HG03460 (cell line): ENCODE data around the gene KHNYN.
"Not testable (repeated sequence)": the region's sequence is repeated elsewhere in the genome, so short reads cannot be mapped to it uniquely, and the experiment has no call there.

Experiments used
- ATAC-seq: cut with Tn5 transposase; IDR thresholded peaks from one replicate; pipeline ENCODE4 v1.9.1; 2021; ENCODE audit not compliant: unreplicated experiment

Gene KHNYN

DNA sequence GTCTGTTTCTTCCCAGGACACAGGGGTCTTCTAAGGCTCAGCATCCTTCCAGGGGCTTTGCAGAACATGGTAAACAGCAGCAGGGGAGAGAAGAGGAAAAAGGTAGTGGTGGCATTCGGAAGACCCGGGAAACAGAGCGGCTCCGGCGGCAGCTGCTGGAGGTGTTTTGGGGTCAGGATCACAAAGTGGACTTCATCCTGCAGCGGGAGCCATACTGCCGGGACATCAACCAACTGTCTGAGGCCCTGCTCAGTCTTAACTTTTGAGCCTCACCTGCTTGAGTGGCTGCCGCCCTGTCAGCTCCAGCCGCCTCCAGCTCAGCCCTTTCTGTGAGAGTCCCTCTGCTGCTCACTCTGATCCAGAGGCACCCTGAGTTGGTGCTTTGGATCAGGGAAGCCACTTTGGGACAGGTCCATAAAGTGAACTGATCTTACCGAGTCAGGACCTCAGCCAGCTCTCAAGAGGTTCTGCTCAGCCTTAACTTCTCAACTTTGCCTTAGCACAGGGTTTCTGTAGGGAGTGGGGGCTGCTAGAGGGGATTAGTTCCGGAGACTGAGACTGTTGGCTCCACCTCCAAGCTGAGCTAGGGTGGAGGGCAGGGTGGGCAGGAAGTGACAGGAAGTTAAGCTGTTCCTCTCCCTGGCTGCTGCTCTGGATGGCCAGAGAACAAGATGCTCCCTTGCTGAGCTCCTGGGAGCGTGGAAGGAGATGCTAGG is 7.4 kb downstream of the KHNYN start:
- no peak for ATAC-seq

DNA sequence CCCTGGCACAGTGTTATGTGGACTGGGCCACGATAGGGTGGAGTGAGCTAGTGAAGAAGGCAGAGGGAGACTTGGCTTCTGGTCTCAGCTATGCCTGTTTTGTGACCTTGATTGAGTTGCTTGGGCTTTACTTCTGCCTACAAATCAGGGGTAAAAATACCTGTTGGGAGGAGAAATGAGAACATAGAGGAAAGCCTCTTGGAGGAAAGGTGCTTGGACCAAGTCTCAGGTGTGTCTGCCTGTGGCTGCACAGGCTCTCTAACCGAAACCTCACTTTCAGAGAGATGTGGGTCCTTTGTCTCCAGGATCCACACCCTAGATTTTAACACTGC is 7.9 kb downstream of the KHNYN start:
- ATAC-seq: no peak

DNA sequence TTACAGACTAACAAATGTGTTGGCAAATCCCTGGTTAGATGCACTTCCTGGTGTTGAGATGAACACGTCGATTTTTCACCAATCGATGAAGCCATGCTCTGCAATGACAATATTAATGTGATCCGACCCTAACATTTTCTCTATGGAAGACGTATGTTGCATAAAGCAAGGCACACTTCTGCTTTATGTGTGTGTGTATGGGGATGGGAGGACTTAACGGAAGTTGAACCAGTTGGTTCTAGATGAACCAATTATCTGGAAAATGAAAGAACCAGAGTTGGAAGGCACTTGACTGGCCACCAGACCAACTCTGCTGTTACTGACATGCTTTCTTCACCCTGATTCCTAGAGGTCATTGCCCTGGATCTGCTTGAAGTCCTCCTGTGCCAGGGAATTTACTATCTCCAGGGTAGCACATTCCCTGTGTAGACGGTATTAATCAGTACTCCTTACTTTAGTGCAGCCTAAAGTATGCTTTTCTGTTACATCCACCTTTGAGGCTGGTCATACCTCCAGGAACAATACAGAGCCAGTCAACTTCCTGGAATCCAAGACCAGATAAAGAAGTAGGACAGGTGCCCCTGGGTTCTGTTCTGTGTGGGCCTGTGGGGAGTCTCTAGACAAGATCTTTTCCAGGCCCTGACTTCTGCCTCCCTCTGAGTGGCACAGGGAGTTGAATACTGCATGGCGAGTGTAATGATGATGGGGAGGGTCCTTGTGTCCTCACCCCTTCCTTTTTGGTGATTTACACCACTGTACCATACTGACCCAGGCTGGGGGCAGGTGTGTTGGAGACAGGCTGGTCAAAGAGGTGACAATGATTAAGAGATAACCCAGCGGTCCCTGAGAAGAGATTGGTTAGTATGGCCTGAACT is 8.7 kb downstream of the KHNYN start:
- no peak for ATAC-seq

DNA sequence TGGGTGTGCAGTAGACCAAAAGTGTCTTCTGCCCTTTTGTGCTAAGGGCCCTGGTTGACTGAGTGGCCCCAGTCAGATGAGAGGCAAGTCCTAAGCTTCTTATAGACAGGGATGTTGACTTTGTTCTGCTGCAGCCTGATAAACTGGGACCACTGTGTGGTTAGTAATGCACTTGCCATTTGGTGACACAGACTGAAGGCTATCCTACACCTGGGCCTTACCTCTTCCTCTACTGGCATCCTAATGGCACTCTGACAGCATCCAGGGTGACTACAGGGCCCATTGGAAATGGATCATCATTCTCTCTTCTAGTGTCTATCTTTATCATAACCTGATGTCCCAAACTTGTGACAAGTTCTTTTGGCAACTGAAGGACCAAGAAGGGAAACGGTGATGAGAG is 9.5 kb downstream of the KHNYN start:
- no peak for ATAC-seq

DNA sequence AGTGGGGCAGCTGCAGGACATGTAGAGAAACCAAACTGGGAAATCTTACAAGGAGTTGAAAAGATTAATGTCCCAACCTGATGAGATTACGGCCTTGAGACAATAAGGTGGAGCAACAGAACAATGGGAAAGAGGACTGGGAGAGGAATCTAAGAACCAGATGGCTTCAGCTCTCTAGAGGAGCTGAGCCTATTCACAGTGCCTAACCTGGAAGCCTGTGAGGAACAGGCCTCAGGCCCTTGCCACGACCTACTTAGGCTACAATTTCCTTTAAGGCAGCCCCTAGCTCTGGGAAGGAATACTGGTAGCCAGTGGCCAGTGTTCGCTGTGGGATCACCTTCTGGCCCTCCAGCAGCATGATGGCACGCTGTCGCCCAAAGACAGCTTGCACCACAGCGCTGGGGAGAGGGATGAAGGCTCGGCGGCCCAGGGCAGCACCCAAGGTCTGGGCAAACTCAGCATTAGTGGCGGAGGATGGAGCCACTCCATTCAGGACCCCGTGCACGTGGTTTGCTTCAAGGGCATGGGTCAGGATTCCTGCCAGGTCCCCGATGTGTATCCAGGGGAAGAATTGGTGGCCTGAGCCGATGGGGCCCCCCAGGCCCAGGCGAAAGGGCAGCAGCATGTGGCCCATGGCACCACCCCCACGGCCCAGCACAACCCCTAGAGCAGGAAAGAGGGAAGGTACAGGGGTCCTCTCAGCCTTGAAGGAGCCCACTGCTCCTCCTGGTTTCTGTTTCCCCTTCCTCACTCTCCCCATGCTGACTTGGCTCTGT is 10.3 kb downstream of the KHNYN start:
- no peak for ATAC-seq

DNA sequence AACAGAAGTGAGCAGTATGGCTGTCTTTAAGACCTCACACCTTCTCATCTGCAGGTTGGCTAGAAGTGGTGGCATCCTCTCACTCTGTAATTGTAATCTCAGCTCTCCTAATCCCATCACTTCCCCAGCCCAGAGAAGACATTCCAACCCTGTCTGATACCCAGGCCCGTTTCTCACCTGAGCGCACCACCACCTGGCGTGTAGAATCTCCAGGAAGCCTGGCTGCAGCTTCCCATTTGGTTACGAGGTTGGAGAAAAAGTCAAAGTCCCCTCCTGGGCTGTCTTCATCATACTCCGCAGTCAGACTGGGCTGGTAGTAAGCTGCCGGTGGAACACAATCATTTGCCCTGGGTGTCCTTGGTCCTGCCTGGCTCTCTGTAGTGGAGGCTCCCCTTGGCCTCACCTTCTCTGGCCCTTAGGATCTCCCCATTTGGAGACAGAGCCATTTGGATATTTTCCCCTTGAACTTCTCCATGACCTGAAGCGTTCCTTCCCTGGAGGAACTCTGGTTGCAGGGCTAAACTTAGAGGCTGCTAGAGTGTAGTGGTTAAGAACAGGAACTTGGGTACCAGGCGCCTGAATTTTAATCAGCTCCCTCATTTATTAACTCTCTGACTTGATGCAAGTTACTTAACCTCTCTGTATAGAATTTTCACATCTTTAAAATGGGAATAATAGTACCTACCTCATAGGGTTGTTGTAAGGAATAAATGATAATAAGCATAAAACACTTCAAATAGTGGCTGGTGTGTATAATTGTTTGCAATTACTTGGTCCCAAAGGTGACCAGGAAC is 11.0 kb downstream of the KHNYN start:
- ATAC-seq: no peak

DNA sequence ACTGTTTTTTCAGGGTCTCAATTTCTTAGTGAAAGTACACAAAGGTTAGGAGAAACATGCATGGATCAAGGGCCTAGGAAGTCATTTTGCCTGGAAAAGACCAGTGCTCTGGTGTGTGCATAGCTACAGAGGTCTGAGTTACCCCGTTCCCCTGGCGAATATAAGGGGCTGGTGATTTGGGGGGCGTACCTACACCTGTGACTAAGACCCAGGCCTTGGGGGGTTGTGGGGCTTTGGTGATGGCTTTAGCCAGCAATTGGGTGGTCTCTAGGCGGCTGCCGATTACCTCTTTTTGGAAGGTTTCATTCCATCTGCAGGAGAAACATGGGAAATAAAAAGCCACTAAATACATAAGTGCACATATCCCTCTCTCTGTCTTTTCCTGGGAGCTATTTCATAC is 11.7 kb downstream of the KHNYN start:
- ATAC-seq: no peak

DNA sequence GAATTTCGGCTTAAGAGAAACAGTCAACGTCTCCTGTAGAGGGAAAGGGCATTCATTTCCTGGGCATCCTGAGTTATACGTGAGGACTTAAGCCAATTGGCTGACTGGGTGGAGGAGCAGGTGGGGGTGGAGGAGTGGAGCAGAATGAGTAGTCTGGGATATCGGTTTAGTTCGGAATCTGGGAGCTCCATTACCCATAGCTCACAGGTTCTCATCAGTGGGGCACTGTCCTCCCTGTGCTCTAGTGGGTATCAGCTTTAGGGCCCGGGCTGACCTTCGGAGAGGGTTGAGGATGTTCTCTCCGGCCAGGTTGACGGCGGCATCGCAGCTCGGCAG is 12.1 kb downstream of the KHNYN start:
- no peak for ATAC-seq

DNA sequence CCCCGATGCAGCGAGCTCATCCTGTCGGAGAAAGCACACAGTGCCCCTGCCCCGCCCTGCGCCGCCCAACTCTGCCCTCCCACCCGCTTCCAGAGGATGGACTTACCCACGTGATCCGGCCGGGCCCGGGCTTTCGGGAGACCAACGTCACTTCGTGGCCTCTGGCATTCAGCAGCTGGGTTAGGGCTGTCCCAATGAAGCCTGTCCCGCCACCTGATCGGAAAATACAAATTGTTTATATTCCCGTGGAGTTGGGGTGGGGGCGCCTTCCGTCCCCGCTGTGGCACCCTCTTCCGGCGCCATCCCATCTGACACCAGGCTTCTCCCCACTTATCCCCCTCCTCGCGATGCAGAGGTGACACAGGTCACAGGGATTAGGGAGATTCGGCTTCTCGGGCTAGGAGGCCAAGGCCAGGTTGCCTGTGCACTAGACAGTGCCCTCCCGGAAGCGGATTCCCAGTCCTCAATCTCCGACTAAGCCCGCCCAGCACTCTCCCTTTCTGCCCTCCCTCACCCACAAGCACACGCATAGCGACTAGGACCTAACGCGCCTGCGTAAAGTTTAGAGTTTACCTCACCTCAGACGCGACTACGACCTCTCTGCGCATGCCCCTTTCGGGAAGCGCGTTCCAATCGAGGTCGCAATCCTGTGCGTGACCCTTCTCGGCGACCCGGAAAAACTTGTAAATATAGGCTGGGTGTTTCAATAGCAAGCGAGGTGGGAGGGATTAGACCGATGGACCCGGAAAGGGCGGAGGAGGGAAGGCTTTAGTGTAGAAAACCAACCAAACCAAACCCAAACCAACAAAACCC is 12.7 kb downstream of the KHNYN start, which contains the start of gene SDR39U1:
SDR39U1 (minus strand) TSS at position 537 of the 813 bp plus-strand sequence; CDS start at position 530, 7 bp downstream.
- peak; percentile 90 for ATAC-seq

DNA sequence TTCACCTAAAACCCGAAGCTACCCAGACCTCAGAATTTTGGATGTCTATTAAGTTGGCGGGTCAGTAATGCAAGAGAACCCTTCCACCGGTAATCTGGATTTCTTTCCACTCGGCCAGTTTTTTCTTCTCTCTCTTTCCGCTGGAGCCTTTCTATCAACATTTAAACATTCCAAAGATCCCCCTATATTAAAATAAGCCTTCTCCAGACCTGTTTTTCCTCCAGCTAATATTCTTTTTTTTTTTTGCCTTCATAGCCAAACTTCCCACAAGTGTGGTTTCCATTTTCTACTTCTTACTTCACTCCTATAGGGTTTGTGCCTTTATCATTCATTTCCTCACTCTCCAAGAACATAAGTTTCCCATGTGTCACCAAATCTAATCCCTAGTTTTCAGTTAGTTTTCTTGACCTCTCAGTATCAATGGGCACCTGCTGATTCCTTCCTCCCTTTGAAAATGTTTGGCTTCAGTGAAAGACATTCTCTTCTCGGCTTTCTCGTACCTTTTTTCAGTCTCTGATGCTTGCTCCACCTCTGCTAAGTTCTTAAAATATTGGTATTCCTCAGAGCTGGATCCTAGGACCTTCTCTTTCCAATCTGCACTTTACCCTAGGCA is 13.4 kb downstream of the KHNYN start:
- no peak for ATAC-seq

DNA sequence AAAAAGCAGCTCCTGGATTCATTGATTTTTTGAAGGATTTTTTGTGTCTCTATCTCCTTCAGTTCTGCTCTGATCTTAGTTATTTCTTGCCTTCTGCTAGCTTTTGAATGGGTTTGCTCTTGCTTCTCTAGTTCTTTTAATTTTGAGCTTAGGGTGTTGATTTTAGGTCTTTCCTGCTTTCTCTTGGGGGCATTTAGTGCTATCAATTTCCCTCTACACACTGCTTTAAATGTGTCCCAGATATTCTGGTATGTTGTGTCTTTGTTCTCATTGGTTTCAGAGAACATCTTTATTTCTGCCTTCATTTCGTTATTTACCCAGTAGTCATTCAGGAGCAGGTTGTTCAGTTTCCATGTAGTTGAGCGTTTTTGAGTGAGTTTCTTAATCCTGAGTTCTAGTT is 21.1 kb downstream of the KHNYN start:
- ATAC-seq: not testable (repeated sequence)

DNA sequence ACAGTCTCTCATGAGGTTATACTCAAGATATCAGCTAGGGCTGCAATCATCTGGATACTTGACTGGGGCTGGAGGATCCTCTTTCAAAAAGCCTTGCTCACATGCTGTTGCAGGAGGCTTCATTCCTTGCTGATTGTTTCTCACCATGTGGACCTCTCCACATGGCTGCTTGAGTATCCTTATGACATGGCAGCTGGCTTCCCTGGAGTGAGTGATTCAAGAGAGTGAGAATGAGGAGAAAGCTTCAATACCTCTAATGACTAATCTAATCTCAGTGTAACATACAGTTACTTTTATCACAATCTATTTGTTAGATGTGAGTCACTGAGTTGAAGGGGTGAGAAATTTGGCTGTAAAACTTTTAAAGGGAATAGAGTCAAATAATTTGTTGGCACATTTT is 27.2 kb downstream of the KHNYN start:
- no peak for ATAC-seq

DNA sequence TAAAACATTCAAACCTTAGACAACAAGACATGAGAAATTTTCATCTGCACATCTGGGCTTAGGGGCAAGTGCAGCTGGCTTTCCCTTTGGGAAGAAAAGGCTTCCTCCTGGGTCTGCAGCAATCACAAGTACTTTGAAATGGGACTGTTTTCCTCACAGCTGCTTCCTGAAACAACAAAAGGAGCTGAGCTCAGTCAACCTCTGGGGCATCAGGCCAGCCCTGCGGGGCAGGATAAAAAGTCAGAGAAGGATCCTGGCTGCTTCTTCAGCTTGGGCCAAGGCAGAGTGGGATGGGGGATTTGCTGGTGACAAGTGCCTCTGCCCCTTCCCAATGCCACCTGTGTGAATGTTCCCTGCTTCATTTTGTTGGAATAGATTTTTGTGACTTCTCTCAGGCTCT is 29.0 kb downstream of the KHNYN start:
- no peak for ATAC-seq

DNA sequence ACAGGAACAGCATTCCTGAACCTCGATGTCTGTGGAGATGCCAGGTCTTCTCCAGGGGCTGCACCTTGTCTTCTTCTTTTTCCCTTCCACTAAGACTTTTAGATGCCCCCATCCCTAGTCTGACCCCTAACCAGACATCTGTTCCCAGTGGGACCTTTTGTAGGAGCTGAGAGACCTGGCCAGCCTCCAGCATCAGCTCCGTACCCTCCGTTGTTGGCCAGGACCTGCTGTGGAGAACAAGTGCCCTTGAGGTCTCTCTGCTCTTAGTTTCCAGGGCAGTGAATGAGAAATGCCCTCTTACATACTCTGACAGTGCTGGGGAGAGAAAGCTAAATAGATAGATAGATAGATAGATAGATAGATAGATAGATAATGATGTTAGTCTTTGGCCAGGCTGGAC is 29.6 kb downstream of the KHNYN start:
- no peak for ATAC-seq

DNA sequence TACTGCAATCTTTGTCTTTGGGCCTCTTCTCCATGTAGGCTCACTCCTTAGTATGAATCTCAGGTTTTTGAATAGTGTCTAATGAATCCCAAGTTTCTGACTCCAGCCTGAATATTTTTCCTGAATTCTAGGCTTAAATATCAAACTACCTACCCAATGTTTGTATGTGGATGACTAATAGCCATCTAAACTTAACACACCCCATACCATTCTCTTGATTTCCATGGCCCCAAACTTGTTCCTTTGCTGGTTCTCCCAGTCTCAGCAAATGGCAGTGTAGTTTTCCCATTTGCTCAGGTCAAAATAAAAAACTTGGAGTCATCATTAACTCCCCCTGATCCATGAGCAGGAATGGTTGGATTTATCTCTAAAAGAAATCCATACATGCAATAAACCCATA is 31.6 kb downstream of the KHNYN start:
- no peak for ATAC-seq

DNA sequence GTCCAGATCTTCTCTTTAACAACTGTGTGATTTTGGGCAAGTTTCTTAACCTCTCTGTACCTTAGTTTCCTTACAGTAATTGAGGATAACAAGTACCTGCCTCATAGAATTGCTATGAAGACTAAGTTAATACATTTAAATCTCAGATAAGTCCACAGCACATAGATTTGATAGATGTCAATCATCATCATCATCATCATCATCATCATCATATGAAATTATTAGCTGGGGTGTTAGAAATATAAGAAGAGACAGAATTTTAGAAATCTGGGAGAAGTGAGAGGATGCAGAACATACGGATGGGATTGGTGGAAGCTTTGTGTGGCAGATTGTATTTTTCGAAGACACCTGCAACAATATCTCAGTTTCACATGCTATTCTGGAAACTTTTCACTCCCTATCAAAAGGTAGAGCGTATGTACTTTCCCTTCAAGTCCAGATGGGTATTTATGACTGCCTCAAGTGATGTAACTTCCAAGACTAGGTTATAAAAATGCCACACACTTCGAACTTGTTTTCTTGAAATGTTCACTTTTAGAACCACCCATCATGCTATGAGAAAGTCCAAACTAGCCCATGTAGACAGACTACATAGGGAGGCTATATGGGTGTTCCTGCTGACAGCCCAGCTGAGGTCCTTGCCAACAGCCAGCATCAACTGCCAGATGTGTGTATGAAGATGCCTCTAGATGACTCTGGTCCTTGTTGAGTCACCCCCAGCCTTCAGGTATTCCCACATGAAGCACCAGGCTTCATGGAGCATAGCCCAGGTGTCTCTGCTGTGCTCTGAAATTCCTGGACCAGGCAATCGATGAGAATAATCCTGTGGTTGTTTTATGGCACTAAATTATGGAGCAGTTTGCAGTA is 33.5 kb downstream of the KHNYN start:
- no peak for ATAC-seq

DNA sequence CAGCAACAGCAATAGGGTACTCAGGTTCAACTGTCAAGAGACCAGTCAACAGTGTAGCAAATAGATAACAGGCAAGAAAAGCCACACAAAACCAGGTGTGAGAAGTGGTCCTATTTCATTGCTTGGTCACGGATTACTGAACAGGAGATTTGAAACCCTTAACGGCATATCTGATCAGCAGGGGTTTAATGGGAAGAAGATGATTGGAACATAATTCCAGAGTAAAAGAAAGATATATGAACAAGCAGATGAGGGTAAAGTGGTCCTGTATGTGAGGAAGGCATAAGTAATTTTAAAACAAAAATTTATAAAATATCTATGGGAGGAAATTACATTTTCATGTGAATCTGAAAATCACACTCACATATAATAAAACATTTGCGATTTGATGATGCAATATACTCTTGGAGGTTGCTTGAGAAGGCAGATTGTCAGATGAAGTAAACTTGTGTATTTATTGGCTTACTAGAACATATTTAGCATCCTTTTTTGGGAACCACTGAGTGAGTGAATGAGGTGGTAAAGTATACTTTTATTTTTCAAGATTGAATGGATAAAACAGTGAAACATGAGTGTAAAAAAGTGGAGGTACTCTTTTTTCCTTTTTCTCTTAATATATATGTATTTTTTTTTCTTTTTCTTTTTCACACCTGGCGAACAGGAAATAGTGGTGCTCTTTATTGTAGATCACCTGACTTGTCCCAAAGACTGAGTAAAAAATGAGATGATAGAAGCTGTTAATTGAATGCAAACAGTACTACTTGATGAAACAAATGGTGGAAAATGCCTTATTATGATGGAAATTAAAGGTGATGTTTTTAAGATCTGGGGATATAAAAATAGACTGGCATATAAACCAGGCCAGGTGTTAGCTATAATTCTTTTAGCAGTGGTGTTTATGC is 34.4 kb downstream of the KHNYN start:
- no peak for ATAC-seq

DNA sequence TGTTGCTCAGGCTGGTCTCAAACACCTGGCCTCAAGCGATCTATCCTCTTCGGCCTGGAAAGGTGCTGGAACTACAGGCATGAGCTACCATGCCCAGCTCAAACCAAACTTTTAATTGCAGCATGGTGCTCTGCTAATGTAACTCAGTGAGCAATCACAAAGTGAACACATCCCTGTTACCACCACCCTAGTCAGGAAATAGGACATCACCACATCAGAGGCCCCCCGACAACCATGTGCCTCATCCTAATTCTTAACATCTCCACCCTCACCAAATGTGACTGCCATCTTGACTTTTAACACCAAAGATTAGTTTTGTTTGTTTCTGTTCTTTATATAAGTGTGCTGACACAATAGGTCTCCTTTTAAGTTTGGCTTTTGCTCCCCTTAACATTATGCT is 35.6 kb downstream of the KHNYN start:
- ATAC-seq: no peak
